ENCODE results near the gene UMODL1. TPM values are rescaled to one million over a fixed set of nuclear protein-coding genes. Genes with fewer than 3 reads are reported as not detected.

The UMODL1 gene
- total and polyA plus RNA-seq, 8 donors: under 0.01 TPM; not detected in 7

DNA sequence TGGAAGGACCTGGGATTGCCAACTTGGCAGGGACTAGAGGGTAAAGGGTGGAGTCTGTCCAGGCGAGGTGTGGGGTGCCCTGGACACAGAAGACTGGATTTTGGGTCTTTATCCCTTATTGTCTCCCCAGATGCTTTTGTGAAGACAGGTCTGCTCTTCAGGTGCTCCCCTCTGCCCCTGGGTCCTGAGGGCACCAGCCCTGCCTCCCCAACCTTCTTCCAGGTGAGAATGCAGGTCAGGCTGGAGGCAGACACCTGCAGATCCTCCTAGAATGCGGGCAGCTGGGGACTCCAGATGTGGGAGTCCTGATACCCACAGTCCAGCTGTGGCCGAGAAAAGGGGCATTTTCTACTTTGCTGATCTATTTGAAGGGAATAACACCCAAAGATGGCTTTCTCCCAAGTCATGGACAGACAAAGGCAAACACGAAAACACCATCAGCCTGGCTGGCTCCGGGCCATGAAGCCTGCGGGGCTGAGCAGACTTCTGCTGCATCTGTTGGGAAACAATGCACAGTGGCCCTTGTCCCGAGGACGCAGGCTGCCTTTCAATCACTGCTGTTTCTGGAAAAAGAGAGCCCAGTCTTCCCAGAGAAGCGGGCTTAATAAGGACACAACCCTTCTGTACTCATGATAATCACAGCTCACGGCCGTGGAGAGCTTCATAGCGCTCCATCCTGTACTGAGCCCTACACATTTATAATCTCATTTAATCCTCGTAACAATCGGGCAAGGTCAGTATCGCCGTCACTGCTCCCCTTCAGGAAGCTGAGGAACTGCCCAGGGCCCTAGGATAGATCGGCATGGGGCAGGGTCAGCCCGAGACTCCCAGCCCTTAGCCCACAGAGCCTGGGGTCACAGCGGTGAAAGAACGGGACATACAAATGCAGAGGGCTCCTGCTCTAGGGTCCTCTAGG is 85.8 kb downstream of the UMODL1 start:
- 56 to 71% (median 61%) methylated on average over 14 to 20 of the region's 20 CpGs for WGBS, 5 donors
- TF ChIP-seq EP300 (IDR thresholded peaks at IDR 0.05) (no peak), POLR2A (IDR thresholded peaks at IDR 0.05) (no peak), POLR2AphosphoS5 (IDR thresholded peaks at IDR 0.05) (no peak)
- TF ChIP-seq, protein P1, sequence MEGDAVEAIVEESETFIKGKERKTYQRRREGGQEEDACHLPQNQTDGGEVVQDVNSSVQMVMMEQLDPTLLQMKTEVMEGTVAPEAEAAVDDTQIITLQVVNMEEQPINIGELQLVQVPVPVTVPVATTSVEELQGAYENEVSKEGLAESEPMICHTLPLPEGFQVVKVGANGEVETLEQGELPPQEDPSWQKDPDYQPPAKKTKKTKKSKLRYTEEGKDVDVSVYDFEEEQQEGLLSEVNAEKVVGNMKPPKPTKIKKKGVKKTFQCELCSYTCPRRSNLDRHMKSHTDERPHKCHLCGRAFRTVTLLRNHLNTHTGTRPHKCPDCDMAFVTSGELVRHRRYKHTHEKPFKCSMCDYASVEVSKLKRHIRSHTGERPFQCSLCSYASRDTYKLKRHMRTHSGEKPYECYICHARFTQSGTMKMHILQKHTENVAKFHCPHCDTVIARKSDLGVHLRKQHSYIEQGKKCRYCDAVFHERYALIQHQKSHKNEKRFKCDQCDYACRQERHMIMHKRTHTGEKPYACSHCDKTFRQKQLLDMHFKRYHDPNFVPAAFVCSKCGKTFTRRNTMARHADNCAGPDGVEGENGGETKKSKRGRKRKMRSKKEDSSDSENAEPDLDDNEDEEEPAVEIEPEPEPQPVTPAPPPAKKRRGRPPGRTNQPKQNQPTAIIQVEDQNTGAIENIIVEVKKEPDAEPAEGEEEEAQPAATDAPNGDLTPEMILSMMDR (IDR thresholded peaks at IDR 0.05): no peak
- Histone ChIP-seq H3K36me3 (no peaks in the 10 kb centered on the region), H3K27me3 (peaks cover 0 to 21% (median 0%) of the 10 kb centered on the region in 3 donors), H3K4me1 (peaks cover 0 to 5% (median 2%) of the 10 kb centered on the region in 4 donors), H3K4me3 (no peak overlapping the region), H3K27ac (no peak overlapping the region), H3K9me3 (no peaks in the 10 kb centered on the region)
- DNase-seq: peak in 1 of 2 donors; percentile 77
- intact Hi-C loops (cut with DNase I; ENCODE audit: low total_unique reads): loop anchor here (10.0 kb wide), 1 partner anchor 288 kb away; no protein-coding TSS in a partner anchor

- no peak for DNase-seq
- Histone ChIP-seq H3K4me1 (no peaks in the 10 kb centered on the region), H3K9me3 (no peaks in the 10 kb centered on the region), H3K27me3 (peaks cover 0 to 21% (median 0%) of the 10 kb centered on the region in 3 donors), H3K27ac (no peak overlapping the region), H3K4me3 (no peak overlapping the region), H3K36me3 (no peaks in the 10 kb centered on the region)
- TF ChIP-seq EP300 (IDR thresholded peaks at IDR 0.05) (no peak), POLR2A (IDR thresholded peaks at IDR 0.05) (no peak), POLR2AphosphoS5 (IDR thresholded peaks at IDR 0.05) (no peak)
- TF ChIP-seq, protein P1 (IDR thresholded peaks at IDR 0.05): no peak
- 85 to 93% (median 92%) methylated on average over 11 of the region's 11 CpGs for WGBS, 5 donors
- intact Hi-C loops (cut with DNase I; ENCODE audit: low total_unique reads): loop anchor here (10.0 kb wide), 1 partner anchor 287 kb away; no protein-coding TSS in a partner anchor
These were observed 86.6 kb downstream of the UMODL1 start for GRCh38 chr21:42157606-42158310.

DNA sequence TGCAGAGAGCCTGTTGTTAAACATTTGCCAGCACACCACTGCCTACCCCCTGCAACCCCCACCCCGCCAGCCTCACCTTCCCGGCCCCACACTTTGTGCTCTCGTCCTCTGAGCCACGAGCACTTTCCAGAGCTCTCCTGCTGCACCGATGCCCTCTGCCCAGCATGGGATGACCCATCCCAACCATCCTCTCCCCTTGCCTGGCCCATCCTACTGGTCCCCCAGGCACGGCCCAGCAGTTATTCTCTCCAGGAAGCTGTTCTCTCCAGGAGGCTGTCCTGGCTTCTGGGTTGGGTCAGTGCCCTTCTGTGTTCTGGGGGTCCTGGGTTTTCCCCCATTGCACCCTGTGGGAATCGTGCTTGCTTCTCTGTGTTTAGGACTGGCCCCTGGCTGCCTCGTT is 87.7 kb downstream of the UMODL1 start:
- WGBS, 5 donors: 76 to 85% (median 84%) methylated on average over 8 of the region's 8 CpGs
- no peaks in the 10 kb centered on the region for H3K4me1 ChIP-seq
- no peak overlapping the region for H3K4me3 ChIP-seq
- intact Hi-C loops (cut with DNase I; ENCODE audit: low total_unique reads): loop anchor here (10.0 kb wide), 1 partner anchor 286 kb away; no protein-coding TSS in a partner anchor
- peaks cover 0 to 21% (median 0%) of the 10 kb centered on the region in 3 donors for H3K27me3 ChIP-seq
- H3K9me3 ChIP-seq: no peaks in the 10 kb centered on the region
- H3K36me3 ChIP-seq: no peaks in the 10 kb centered on the region
- no peak overlapping the region for H3K27ac ChIP-seq
- TF ChIP-seq POLR2AphosphoS5 (IDR thresholded peaks at IDR 0.05): no peak
- no peak for TF ChIP-seq EP300 (IDR thresholded peaks at IDR 0.05)
- TF ChIP-seq, protein P1 (IDR thresholded peaks at IDR 0.05): no peak
- no peak for TF ChIP-seq POLR2A (IDR thresholded peaks at IDR 0.05)
- no peak for DNase-seq

DNA sequence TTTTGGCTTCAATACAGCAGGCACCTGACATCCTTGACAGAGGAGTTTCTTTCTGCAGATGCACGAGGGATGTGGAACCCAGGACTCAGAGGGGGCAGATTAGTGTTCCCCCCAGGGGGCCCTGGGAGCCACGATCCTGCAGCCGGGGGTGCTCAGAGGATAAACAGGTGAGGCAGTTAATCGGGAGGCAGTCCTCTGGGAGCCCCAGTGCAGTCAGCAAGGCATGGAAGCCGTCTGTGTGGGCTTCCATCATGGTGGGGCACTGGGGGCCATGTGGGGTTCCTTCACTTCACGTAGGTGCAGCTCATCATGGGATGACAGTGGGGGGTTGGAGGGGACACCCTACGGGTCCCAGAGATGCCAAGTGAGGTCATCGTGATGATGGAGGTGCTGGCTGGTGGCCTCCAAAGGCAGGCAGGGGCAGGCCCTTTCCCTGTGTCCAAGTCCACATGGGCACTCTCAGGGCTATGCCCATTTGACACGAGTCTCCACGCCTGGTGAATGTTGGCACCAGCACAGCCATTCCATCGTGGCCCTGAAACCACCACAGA is 88.5 kb downstream of the UMODL1 start:
- no peak overlapping the region for H3K27ac ChIP-seq
- no peak overlapping the region for H3K4me3 ChIP-seq
- TF ChIP-seq POLR2AphosphoS5 (IDR thresholded peaks at IDR 0.05): no peak
- TF ChIP-seq POLR2A (IDR thresholded peaks at IDR 0.05): no peak
- TF ChIP-seq EP300 (IDR thresholded peaks at IDR 0.05): no peak
- TF ChIP-seq, protein P1 (IDR thresholded peaks at IDR 0.05): no peak
- no peaks in the 10 kb centered on the region for H3K36me3 ChIP-seq
- no peak for DNase-seq
- peaks cover 0 to 21% (median 0%) of the 10 kb centered on the region in 3 donors for H3K27me3 ChIP-seq
- peaks cover 0 to 7% (median 2%) of the 10 kb centered on the region in 4 donors for H3K4me1 ChIP-seq
- WGBS, 5 donors: 74 to 81% (median 77%) methylated on average over 8 to 11 of the region's 11 CpGs
- intact Hi-C loops (cut with DNase I; ENCODE audit: low total_unique reads): loop anchor here (5.0 to 10.0 kb wide), 2 partner anchors 98 to 285 kb away; no protein-coding TSS in a partner anchor
- no peaks in the 10 kb centered on the region for H3K9me3 ChIP-seq

Data from stomach (tissue), 9 donors.